Measurements from ENCODE around the gene HINT3. TPM values are rescaled to one million over a fixed set of nuclear protein-coding genes. Genes with fewer than 3 reads are reported as not detected.
"Not testable (repeated sequence)": the region's sequence is repeated elsewhere in the genome, so short reads cannot be mapped to it uniquely, and the experiment has no call there.

The HINT3 gene
- total RNA-seq, 4 donors from 2014 or later = 10.6 to 23.6 (median 20.2) TPM

GRCh38 chr6:125961117-125961516 lies 4.5 kb downstream of the HINT3 start:
- DNase-seq (ENCODE audit: low spot score) (no peak), ATAC-seq (ENCODE audit: low FRiP score) (no peak)
- TF ChIP-seq, protein P1, sequence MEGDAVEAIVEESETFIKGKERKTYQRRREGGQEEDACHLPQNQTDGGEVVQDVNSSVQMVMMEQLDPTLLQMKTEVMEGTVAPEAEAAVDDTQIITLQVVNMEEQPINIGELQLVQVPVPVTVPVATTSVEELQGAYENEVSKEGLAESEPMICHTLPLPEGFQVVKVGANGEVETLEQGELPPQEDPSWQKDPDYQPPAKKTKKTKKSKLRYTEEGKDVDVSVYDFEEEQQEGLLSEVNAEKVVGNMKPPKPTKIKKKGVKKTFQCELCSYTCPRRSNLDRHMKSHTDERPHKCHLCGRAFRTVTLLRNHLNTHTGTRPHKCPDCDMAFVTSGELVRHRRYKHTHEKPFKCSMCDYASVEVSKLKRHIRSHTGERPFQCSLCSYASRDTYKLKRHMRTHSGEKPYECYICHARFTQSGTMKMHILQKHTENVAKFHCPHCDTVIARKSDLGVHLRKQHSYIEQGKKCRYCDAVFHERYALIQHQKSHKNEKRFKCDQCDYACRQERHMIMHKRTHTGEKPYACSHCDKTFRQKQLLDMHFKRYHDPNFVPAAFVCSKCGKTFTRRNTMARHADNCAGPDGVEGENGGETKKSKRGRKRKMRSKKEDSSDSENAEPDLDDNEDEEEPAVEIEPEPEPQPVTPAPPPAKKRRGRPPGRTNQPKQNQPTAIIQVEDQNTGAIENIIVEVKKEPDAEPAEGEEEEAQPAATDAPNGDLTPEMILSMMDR (IDR thresholded peaks at IDR 0.05) = no peak

DNA sequence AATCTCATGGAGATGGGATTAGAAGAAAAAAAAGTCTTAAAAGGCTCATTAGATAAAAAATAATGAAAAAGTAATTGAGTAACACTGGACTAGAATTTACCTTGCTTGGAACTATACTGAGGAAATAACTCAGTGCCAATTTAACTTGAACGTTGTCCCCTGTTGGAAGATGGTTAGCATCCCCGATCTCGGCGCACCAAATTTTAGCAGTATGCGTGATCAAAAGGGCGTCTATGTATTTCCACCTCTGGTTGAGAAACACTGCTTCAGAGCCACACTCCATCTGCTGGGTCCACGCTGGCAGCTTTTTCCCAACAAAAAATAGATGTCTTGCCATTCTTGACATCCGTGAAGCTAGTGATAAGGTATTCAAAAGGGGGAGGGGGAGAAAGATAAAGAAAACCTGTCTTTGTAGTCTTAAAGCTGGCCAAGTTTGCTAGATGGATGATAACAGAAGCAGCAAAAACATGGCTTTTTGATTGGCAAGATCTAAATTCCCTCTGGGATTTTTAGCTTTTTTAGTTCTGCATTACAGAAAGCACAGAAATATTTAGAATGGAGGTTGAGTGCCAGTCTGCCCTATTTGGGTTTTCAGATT lies 6.4 kb downstream of the HINT3 start:
- no peak for ATAC-seq (ENCODE audit: low FRiP score)

GRCh38 chr6:125963817-125964216 lies 7.2 kb downstream of the HINT3 start:
- ATAC-seq (ENCODE audit: low FRiP score) (no peak), DNase-seq (ENCODE audit: low spot score) (no peak)
- TF ChIP-seq, protein P1 (IDR thresholded peaks at IDR 0.05) = no peak

More for the DNA sequence above, 6.4 kb downstream of the HINT3 start:
- no peak for DNase-seq (ENCODE audit: low spot score)
- TF ChIP-seq, protein P1 (IDR thresholded peaks at IDR 0.05) = no peak

DNA sequence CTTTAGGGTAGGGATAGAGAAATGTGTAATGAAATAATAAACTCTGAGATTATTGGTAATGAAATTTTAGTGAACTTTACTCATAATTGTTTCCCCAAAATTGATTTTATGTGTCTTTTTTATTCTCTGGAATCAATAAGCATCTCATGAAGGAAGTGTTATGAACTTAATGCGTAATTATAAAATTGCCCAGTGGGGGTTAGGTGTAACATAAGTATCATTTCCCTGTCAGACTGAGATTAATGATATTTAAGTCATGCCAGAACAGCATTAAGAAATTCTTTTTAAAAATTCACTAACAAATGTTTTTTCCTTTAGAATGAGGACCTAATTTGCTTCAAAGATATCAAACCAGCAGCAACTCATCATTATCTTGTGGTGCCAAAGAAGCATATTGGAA lies 10.0 kb downstream of the HINT3 start:
- DNase-seq (ENCODE audit: low spot score) = no peak
- no peak for ATAC-seq (ENCODE audit: low FRiP score)

DNA sequence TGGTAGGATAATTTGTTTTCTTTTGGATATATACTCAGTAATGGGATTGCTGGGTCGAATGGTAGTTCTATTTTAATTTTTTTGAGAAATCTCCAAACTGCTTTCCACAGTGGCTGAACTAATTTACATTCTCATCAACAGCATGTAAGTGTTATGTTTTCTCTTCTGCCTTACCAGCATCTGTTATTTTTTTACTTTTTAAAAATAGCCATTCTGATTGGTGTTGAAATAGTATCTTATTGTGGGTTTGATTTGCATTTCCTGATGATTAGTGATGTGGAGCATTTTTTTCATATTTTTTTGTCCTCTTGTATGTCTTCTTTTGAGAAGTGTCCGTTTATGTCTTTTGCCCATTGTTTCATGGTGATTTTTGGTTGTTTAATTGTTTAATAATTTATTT lies 11.9 kb downstream of the HINT3 start:
- TF ChIP-seq, protein P1 (IDR thresholded peaks at IDR 0.05) = no peak
- ATAC-seq (ENCODE audit: low FRiP score) (no peak), DNase-seq (ENCODE audit: low spot score) (no peak)

More for the DNA sequence above, 10.0 kb downstream of the HINT3 start:
- TF ChIP-seq, protein P1 (IDR thresholded peaks at IDR 0.05) = no peak

- TF ChIP-seq, protein P1 (IDR thresholded peaks at IDR 0.05) = no peak
- ATAC-seq (ENCODE audit: low FRiP score) = no peak
Measured at GRCh38 chr6:125970760-125971159, 14.2 kb downstream of the HINT3 start.

GRCh38 chr6:125972478-125972877 lies 15.9 kb downstream of the HINT3 start:
- not testable (repeated sequence) for DNase-seq (ENCODE audit: low spot score); ATAC-seq (ENCODE audit: low FRiP score)

More at GRCh38 chr6:125970760-125971159, 14.2 kb downstream of the HINT3 start:
- no peak for DNase-seq (ENCODE audit: low spot score)
